B cell (primary cell): ENCODE results near the gene CYS1. TPM values are rescaled to one million over a fixed set of nuclear protein-coding genes. Genes with fewer than 3 reads are reported as not detected.
A peak's percentile ranks its signal among the peaks of the same experiment; 100 is the strongest.

Source experiments
- ATAC-seq: fragments of 200-7000 bp; cut with Tn5 transposase; one replicate; pipeline ENCODE4 v1.10.0; 2021; ENCODE audit warnings: low read depth, mild to moderate bottlenecking, moderate number of reproducible peaks, moderate library complexity
- CTCF ChIA-PET: fragments of 350-600 bp; sonication (Branson Sonifier 250); formaldehyde crosslinking; loops from one replicate; lab custom pipeline; 2021; ENCODE audit warnings: antibody characterized with exemption, inconsistent platforms; lab: Charles Lee
- POLR2A ChIA-PET: fragments of 350-600 bp; sonication (Branson Sonifier 250); formaldehyde crosslinking; loops from one replicate; lab custom pipeline; 2021; ENCODE audit warnings: antibody characterized with exemption; lab: Charles Lee
- DNase-seq: peaks from one replicate; pipeline ENCODE4 v3.0.0; 2013
- H2AFZ ChIP-seq: 2 replicates; pipeline ENCODE4 v1.6.1; 2012; ENCODE audit warnings: mild to moderate bottlenecking, low read depth, low read length; ENCODE audit not compliant: insufficient read depth, poor library complexity, severe bottlenecking
- H3K27ac ChIP-seq, 2 donors: 1 replicate in 1 of 2; 2 replicates in 1 of 2; pipeline ENCODE4 v1.5.1; 2012 to 2013; ENCODE audit warnings: low read length in 2 of 2, mild to moderate bottlenecking in 2 of 2, moderate library complexity in 1 of 2
- H3K27me3 ChIP-seq, 4 experiments: fragments of 200-600 bp in 1 of 4; sonication (generic) in 1 of 4; replicated peaks in 1 of 4; 1 replicate in 2 of 4; 2 replicates in 2 of 4; pipeline versions ENCODE4 v1.6.1 to v1.7.0; 2013 to 2016; ENCODE audit warnings: low read length in 3 of 4, mild to moderate bottlenecking in 2 of 4, mixed read lengths in 1 of 4, moderate library complexity in 1 of 4; ENCODE audit not compliant: insufficient read depth in 4 of 4, control insufficient read depth in 3 of 4; ENCODE audit errors: control extremely low read depth in 1 of 4
- H3K36me3 ChIP-seq, 2 experiments: replicated peaks in 1 of 2; 1 replicate in 1 of 2; 2 replicates in 1 of 2; pipeline versions ENCODE4 v1.6.1 to v1.7.1; 2013; ENCODE audit warnings: low read length in 1 of 2; ENCODE audit not compliant: insufficient read depth in 2 of 2, control insufficient read depth in 1 of 2; ENCODE audit errors: control extremely low read depth in 1 of 2, extremely low read depth in 1 of 2
- H3K4me1 ChIP-seq, 2 donors: fragments of 200-600 bp in 1 of 2; sonication (generic) in 1 of 2; 1 replicate in 1 of 2; 2 replicates in 1 of 2; pipeline versions ENCODE4 v1.5.1 to v1.6.1; 2013 to 2017; ENCODE audit warnings: low read length in 2 of 2; ENCODE audit not compliant: control insufficient read depth in 2 of 2, insufficient read depth in 2 of 2
- H3K4me2 ChIP-seq: replicated peaks from 2 replicates; pipeline ENCODE3; 2012; ENCODE audit warnings: mild to moderate bottlenecking, low read depth, low read length; ENCODE audit not compliant: poor library complexity, severe bottlenecking
- H3K4me3 ChIP-seq, 5 experiments: fragments of 200-600 bp in 1 of 5; sonication (generic) in 1 of 5; 1 replicate in 3 of 5; 2 replicates in 2 of 5; pipeline versions ENCODE4 v1.5.1 to v1.7.0; 2011 to 2016; ENCODE audit warnings: low read length in 4 of 5, mild to moderate bottlenecking in 4 of 5, low read depth in 2 of 5, control low read depth in 1 of 5, moderate library complexity in 1 of 5; ENCODE audit not compliant: insufficient read depth in 1 of 5; ENCODE audit errors: control extremely low read depth in 1 of 5, extremely low read depth in 1 of 5
- H3K79me2 ChIP-seq: fragments of 200-600 bp; sonication (generic); one replicate; pipeline ENCODE4 v1.6.0; 2016; ENCODE audit warnings: low read length; ENCODE audit not compliant: control insufficient read depth, insufficient read depth
- H3K9ac ChIP-seq: fragments of 200-600 bp; sonication (generic); 2 replicates; pipeline ENCODE4 v1.6.1; 2017; ENCODE audit warnings: mild to moderate bottlenecking, low read length, moderate library complexity
- H3K9me3 ChIP-seq, 3 donors: one replicate each; pipeline versions ENCODE4 v1.6.1 to v1.7.1; 2013; ENCODE audit warnings: low read length in 2 of 3; ENCODE audit not compliant: control insufficient read depth in 2 of 3, insufficient read depth in 1 of 3; ENCODE audit errors: control extremely low read depth in 1 of 3
- H4K20me1 ChIP-seq: 2 replicates; pipeline ENCODE4 v1.6.0; 2012; ENCODE audit warnings: mild to moderate bottlenecking, low read length; ENCODE audit not compliant: insufficient read depth, control insufficient read depth, poor library complexity, severe bottlenecking
- H3K27ac Mint-ChIP-seq: one replicate; pipeline ENCODE4 v1.8.0; 2021; ENCODE audit warnings: mixed read lengths
- H3K27me3 Mint-ChIP-seq: one replicate; pipeline ENCODE4 v1.8.0; 2021; ENCODE audit warnings: mixed read lengths
- H3K4me1 Mint-ChIP-seq: one replicate; pipeline ENCODE4 v1.8.0; 2021; ENCODE audit warnings: mixed read lengths
- H3K4me3 Mint-ChIP-seq: one replicate; pipeline ENCODE4 v1.8.0; 2021; ENCODE audit warnings: mixed read lengths
- H3K9me3 Mint-ChIP-seq: one replicate; pipeline ENCODE4 v1.8.0; 2022; ENCODE audit warnings: mixed read lengths; ENCODE audit not compliant: insufficient read depth
- CTCF ChIP-seq: fragments of 200-600 bp; IDR thresholded peaks from one replicate; pipeline ENCODE4 v1.8.0; 2022; ENCODE audit warnings: antibody characterized with exemption, mild to moderate bottlenecking
- EZH2 ChIP-seq: IDR thresholded peaks from 2 replicates; pipeline ENCODE4 v1.6.1; 2012; ENCODE audit warnings: borderline replicate concordance, low read depth, mild to moderate bottlenecking, moderate library complexity, low read length; ENCODE audit not compliant: insufficient read depth, poor library complexity, severe bottlenecking
- WGBS: methylation state at CpG from one replicate; pipeline ENCODE4 v1.1.5; 2013; ENCODE audit warnings: missing lambda C conversion rate; ENCODE audit not compliant: insufficient coverage; 5-methylcytosine and 5-hydroxymethylcytosine counted together
- intact Hi-C: fragments of 100-400 bp; cut with micrococcal nuclease; formaldehyde crosslinking; loops from one replicate; pipeline ENCODE4 v1.10.0; 2022
- polyA plus RNA-seq: library from polyadenylated mRNA; depleted of rRNA; stranded (reverse); fragments of >200 nt; gene quantifications from 2 replicates; pipeline ENCODE4 v1.2.3, GENCODE V29; 2012
- total RNA-seq, 2 donors: library from RNA; stranded (reverse); fragments of 120-200 nt in 1 of 2; gene quantifications; 1 replicate in 1 of 2; 2 replicates in 1 of 2; pipeline versions ENCODE4 v1.2.3 to v1.2.4, GENCODE V29; 2013 to 2022

The CYS1 gene
- total and polyA plus RNA-seq, 2 donors (not counting 1 experiment from before 2014, with no cell fraction given) = not detected

GRCh38 chr2:10072656-10073480 lies 7.3 kb downstream of the CYS1 start:
- Histone ChIP-seq H3K9me3 (peaks cover 0 to under 1% (median 0%) of the 10 kb centered on the region in 3 donors), H3K36me3 (no peaks in the 10 kb centered on the region), H3K27ac (no peak overlapping the region), H3K4me2 (no peak overlapping the region), H4K20me1 (no peaks in the 10 kb centered on the region), H3K27me3 (peaks cover 0 to 36% (median 22%) of the 10 kb centered on the region in 4 experiments), H3K9ac (no peak overlapping the region), H3K79me2 (no peaks in the 10 kb centered on the region), H2AFZ (no peak overlapping the region), H3K4me1 (peaks cover 3 to 6% of the 10 kb centered on the region in 2 donors), H3K4me3 (no peak overlapping the region)
- TF ChIP-seq CTCF (peak; percentile 81), EZH2 (no peak)
- Mint-ChIP-seq H3K4me1 (peaks cover 4% of the 10 kb centered on the region), H3K27me3 (peaks cover 43% of the 10 kb centered on the region), H3K27ac (no peak overlapping the region), H3K9me3 (peaks cover 4% of the 10 kb centered on the region), H3K4me3 (no peak overlapping the region)
- WGBS = 37% methylated on average over 19 of the region's 20 CpGs
- intact Hi-C loops = loop anchor here (1.0 to 2.0 kb wide), 4 partner anchors 24 to 595 kb away; no protein-coding TSS in a partner anchor
- peak; percentile 95 for ATAC-seq
- POLR2A ChIA-PET = interaction anchor here (0.7 to 1.1 kb wide), 2 partner anchors 10 to 384 kb away, joined by 4 to 6 read pairs; no protein-coding TSS in a partner anchor
- DNase-seq = peak; percentile 86
- CTCF ChIA-PET = interaction anchor here (0.5 to 13.0 kb wide), 51 partner anchors 9 to 597 kb away, joined by 3 to 220 read pairs (median 5); partner anchors contain the start of genes ODC1 and RRM2

DNA sequence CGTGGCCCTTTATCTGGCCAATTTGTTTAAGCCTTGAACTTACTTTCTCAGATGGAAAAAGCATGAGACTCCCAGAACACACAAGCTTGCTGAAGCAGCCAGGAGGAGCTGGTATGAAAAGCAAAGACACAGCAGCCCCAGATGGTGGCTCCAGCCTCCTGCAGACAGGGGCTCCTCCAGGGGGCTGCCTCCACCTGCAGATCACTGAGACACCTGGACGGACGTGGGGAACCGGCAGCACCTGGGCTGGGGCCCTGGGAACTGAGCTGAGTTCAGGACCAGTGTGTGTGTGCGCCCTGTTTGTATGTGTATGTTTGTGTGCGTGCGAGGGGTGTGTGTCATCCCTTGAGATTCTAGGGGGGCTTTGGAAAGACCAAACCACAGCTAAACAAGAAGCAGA lies 8.6 kb downstream of the CYS1 start:
- H3K4me1 ChIP-seq = peaks cover 0 to 6% of the 10 kb centered on the region in 2 donors
- no peak overlapping the region for H3K4me3 Mint-ChIP-seq
- H4K20me1 ChIP-seq = no peaks in the 10 kb centered on the region
- peaks cover 31% of the 10 kb centered on the region for H3K27me3 Mint-ChIP-seq
- WGBS = 75% methylated on average over 3 of the region's 7 CpGs
- H3K4me2 ChIP-seq = no peak overlapping the region
- H3K27ac Mint-ChIP-seq = no peak overlapping the region
- peaks cover 2 to 3% (median 3%) of the 10 kb centered on the region in 3 donors for H3K9me3 ChIP-seq
- H3K79me2 ChIP-seq = no peaks in the 10 kb centered on the region
- TF ChIP-seq EZH2 (no peak), CTCF (no peak)
- intact Hi-C loops = no loop called here
- H3K4me1 Mint-ChIP-seq = peaks cover 4% of the 10 kb centered on the region
- no peak overlapping the region for H3K27ac ChIP-seq
- H3K9me3 Mint-ChIP-seq = peaks cover 4% of the 10 kb centered on the region
- H2AFZ ChIP-seq = no peak overlapping the region
- no peak for ATAC-seq
- ChIA-PET POLR2A (no interaction called here), CTCF (interaction anchor here (0.7 to 13.0 kb wide), 23 partner anchors 9 to 598 kb away, joined by 3 to 220 read pairs (median 8); partner anchors contain the start of genes KLF11 and RRM2)
- H3K27me3 ChIP-seq = peaks cover 0 to 23% (median 15%) of the 10 kb centered on the region in 4 experiments
- no peak overlapping the region for H3K9ac ChIP-seq
- no peak for DNase-seq
- H3K4me3 ChIP-seq = no peak overlapping the region
- no peaks in the 10 kb centered on the region for H3K36me3 ChIP-seq
